HG03175 (cell line): ENCODE results near the gene TCHP.
"Not testable (repeated sequence)": the region's sequence is repeated elsewhere in the genome, so short reads cannot be mapped to it uniquely, and the experiment has no call there.

Experiments used
- ATAC-seq: cut with Tn5 transposase; IDR thresholded peaks from one replicate; pipeline ENCODE4 v1.9.1; 2021; ENCODE audit warnings: mild to moderate bottlenecking, moderate library complexity; ENCODE audit not compliant: unreplicated experiment

The TCHP gene, protein sequence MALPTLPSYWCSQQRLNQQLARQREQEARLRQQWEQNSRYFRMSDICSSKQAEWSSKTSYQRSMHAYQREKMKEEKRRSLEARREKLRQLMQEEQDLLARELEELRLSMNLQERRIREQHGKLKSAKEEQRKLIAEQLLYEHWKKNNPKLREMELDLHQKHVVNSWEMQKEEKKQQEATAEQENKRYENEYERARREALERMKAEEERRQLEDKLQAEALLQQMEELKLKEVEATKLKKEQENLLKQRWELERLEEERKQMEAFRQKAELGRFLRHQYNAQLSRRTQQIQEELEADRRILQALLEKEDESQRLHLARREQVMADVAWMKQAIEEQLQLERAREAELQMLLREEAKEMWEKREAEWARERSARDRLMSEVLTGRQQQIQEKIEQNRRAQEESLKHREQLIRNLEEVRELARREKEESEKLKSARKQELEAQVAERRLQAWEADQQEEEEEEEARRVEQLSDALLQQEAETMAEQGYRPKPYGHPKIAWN

DNA sequence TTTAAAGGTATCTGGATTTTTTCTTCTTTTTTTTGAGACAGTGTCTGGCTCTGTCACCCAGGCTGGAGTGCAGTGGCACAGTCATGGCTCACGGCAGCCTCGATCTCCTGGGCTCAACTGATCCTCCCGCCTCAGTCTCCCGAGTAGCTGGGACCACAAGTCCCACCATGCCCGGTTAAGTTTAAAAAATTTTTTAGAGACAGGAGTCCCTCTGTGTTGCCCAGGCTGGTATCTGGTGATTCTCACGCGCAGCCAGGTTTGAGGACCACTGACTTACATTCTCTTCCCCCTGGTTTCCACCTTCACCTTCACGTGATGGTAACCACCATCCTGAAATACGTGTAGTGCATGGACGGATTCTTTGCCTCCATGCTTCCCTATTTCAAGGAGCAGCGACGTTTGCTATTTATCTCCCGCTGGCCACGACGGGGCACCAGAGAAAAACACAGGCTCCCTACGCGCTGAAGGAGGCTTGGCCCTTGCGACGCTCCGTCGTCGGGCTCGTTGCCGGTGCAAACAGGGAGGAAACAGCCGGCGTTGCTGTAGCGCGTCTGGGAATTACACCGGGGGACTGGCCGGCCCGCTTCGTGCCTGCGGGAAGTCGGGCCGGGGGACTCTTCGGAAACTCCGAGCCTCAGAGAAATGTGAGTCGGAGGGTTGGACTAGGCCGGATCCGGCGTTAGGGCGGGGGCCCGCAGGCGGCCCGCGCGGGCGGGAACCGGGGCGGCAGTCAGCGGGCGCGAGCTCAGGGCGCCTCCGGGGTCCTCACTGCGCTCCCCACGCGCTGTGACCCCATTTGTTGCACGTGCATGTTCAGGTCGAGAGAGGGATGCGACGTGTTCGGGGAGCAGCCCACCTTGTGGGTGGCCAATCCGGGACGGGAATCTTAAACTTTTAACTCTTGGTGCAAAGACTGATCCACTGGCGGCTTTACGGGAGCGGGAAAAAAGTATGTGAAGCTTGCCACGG is at the start of gene TCHP:
TCHP (plus strand) TSS at position 492 of the 969 bp plus-strand sequence. CDS start 2,753 bp downstream, outside the sequence.
- peak; percentile 75 for ATAC-seq

DNA sequence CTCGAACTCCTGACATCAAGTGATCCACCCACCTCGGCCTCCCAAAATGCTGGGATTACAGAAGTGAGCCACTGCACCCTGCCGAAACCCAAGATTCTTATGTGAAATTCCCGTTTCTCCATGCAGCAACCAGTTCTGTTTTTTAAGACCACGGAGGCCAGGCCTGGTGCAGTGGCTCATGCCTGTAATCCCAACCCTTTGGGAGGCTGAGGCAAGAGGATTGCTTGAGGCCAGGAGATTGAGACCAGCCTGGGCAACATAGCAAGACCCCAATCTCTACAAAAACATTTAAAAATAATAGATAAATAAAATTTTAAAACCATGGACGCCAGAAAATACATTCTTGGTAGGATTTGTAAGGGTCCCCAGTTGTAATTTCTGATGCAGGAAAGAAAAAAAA is 49.6 kb upstream of the TCHP start:
- not testable (repeated sequence) for ATAC-seq

DNA sequence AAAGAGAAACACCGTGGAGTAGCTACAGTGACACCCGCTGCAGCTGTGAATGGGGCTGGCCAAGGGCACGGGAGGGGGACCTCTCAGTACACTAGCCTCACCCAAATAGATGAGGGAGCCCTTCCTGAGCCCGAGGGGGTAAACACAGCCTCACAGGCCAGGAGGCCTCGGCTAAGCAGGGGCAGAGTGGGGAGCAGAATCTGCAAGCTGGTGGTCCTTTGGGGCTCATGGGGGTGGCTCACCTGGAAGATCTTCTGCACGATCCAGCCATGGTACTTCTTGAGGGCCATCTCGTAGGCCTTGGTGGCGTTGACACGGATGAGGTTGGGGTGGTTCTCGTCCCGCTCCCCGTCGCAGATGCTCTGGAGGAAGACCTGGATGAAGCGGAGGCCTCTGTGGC is 44.7 kb upstream of the TCHP start:
- no peak for ATAC-seq

DNA sequence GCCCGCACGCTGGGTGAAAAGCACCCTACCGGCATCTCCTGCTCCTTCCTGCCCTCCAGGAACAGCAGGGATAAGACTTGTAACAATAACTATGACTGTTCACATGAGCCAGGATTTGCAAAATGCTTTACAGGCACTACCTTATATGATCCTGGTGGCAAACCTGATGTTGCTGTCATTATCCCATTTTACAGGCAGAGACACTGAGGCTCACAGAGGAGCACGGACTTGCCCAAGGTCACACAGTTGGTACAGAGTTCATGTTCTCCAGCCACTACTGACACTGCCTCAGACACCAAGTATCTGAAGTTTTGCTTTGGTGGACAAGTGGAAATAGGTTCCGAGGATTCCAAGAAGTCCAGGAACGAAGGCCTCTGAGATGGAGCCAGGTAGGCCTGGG is 42.4 kb upstream of the TCHP start:
- ATAC-seq: no peak

DNA sequence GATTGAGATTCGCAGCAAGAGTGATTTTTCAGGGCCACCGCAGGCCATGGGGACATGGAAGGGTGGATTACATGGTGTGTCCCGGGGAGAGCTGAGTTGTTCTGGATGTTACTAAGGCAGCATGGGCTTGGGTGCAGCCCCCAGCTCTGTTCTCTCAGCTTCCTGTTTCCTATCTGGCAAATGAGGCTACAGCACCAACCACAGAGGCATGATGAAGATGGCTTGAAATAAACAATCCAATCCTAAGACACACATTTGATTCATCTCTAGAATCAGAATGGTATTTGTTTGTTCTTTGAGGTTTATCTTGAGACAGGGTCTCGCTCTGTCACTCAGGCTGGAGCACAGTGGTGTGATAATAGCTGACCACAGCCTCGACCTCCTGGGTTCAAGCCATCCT is 41.3 kb upstream of the TCHP start:
- no peak for ATAC-seq

DNA sequence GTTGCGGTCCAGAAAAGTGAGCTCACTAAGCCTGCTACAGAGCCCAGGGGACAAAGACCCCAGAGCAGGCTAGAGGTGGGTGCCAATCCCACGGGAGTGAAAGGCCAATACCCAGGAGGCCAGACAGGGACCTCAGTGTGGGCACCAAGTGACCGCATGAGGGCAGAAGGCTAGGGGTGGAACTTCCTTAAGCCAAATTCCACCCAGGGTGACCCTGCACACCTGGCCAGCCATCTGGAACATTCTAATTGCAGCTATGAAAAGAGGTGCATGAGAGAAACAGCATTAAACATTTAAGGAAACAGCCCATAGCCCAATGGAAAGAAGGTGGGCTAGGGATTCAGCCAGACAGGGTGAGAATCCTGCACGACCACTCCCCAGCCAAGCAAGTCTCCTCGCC is 39.1 kb upstream of the TCHP start:
- no peak for ATAC-seq

DNA sequence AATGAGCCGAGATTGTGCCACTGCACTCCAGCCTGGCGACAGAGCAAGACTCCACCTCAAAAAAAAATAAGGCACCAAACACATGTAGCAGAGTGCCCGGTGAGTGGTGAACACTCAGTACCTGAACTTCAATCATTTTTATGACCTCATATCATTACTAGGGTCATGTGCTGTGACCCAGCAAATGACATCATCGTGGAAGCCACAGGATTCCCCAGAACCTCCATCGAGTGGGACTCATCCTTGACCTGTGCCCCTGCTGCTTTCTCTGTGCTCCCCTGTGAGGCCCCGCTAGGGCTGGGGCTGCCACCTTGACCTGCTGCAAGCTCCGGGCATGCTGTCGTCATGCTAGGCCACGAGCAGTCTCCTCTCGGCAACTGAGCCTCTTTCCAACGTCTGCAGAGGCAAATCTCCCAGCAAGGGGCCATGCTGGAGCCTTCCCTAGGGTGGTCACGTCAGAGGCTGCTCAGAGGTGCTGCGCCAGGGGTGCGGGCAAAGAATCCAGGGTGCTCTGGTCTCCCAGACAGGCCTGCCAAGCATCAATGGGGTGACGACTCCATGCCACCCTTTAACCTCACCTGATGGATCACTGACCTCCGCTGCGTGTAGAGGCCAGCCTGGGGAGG is 38.3 kb upstream of the TCHP start:
- ATAC-seq: no peak

DNA sequence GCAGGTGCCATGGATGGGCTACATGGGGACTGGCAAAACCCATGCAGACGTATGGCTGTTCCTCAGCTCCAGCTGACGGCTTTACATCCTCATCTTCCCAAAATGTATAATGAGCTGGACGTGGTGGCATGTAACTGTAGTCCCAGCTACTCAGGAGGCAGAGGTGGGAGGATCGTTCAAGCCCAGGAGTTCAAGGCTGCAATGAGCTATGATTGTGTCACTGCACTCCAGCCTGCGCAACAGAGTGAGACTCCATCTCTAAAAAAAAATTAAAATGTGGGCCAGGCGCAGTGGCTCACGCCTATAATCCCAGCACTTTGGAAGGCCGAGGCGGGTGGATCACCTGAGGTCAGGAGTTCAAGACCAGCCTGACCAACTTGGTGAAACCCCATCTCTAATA is 37.6 kb upstream of the TCHP start:
- not testable (repeated sequence) for ATAC-seq

DNA sequence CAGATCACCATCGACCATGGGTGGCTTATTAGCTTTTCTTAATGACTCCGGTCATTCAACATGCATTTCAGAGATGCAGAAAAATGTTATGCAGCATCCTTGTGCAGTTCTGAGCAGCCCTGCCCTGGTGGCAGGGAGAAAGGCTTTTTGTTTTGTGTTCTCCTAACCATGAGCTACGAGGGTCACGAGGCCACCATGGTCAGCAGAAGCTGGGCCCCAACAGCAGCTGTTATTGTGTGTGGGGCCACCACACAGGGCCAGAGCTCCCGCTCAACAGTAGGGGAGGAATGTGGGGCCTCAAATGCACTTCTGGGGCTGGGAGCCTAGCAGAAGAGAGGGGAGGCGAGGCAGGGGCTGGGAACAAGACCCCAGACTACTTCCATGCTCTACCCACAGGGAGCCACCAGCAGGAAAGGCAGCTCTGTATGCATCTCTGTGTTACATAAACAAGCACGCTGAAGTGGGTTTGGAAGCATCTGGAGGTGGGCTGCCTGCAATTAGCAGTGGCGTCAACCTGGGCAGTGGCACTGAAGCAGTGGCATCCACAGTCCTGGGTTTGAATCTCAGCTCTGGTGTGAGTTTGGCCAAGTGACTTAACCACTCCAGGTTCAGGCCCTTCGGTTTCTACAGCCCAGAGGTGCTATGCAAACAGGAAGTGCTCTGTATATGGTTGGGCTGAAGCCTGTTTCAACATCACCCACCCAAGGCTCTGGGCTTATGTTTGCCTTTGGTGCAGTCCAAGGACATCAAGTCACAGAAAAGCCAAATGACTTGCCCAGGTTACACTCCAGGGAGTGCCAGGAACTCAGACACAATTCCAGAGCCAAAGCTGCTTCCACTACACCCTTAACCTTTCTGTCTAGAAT is 36.0 kb upstream of the TCHP start:
- no peak for ATAC-seq

DNA sequence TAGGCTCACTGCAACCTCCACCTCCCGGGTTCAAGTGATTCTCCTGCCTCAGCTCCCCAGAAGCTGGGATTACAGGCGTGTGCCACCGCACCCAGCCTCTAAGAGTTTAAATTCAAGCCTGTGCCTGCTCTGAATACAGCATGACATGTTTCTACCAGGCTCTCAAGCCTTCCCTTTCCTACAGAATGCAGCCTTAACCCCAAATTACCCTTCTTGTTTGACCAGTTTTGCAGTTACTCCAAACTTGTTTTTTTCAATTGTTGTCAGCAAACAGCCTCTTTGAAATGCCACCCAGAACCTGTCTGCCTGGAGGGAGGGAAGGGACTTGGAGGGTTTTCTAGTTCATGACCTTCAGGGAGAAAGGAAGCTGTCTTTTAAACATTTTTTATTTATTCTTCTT is 35.2 kb upstream of the TCHP start:
- ATAC-seq: no peak

DNA sequence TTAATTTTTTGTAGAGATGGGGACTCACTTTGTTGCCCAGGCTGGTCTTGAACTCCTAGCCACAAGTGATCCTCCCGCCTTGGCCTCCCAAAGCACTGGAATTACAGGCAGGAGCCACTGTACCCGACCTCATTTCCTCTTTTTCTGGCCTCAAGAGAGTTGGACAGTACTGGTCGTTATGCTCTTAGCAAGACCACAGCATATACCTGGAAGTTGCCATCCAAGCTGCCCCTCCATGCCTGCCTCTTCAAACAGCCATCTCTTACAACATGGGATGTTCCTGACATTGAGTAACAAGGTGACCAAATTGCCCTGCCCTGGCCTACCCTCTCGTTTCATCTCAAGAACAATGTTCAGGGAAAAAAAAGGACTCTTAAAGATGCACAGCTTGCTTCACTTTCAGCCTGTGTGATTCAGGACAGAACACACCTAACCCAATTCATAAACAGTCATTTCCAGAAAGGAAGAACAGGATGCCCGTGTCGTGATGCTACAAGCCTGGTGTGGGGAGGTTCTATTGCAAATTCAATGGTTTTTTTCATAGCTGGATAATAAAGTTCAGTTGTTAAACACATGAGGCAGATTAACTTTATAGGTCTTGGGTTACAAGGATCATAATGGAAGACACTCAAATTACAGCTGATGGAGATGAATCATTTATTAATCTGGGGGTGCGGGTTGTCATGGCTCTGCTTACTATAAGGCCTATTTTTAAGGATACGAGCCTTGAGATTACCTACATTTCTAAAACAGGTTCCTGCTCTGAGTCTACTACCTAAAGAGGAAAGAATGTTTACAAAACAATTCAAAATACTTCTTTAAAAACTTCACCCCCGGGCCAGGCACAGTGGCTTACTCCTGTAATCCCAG is 31.7 kb upstream of the TCHP start:
- ATAC-seq: no peak

DNA sequence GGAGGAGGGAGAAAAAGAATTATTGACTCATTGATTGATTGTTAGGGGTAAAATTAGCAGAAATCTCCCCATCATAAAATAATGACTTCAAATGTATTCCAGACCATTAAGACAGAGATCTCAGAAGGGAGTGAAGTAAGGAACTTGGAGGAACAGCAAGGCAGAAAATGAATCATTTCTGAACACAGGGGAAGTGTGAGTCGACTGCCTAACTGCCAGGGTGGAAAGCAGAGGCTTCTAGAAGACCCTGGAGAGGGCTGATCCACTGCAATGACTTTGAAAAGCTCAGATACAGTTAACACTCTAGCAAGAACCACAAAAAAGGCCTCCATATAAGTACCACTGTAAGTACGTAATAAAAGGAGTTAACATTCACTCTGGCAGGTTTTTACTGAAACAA is 29.4 kb upstream of the TCHP start:
- ATAC-seq: no peak

DNA sequence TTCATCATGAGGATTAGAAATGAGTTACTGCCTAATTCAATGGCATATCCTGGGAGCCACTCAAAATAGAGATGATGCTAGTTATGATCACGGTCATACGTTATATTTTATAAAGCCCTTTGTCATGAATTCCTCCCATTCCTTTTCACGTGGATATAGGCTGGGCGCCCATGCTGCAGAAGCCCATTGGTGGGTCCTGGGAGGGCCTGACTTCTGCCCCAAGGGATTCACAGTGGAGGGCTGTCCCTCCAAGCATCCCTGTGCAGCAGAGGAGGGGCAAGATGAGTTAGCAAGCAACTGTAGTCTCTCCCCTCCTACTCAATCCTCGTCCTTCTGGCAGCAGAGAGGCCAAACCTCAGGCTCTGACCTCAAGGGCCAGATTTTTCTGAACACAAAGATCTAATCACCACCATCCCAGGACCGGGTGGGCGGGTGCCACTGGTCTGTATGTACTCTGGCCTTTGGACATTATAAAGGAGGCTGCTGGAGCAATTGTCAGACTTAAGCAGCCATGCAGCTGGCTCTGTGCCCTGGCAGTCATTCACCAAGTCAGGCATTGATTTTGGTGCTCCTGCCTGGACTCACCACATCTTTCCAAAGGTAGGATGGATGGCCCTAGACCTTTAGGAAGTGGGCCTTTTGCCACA is 28.3 kb upstream of the TCHP start:
- ATAC-seq: no peak

DNA sequence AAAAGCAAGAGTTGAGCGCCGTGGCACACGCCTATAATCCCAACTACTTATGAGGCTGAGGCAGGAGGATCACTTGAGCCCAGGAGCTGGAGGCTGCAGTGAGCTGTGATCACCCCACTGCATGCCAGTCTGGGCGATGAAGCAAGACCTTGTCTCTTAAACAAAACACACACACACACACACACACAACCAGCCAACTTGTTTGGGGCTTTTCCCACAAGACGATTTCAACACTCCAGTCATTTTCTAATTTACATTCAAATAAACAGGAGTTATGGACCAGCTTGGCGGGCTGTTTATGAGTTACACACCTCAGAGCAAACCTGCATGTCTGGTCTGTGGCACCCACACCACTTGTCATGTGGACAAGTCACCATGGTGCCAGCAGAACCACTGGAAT is 26.4 kb upstream of the TCHP start:
- no peak for ATAC-seq

DNA sequence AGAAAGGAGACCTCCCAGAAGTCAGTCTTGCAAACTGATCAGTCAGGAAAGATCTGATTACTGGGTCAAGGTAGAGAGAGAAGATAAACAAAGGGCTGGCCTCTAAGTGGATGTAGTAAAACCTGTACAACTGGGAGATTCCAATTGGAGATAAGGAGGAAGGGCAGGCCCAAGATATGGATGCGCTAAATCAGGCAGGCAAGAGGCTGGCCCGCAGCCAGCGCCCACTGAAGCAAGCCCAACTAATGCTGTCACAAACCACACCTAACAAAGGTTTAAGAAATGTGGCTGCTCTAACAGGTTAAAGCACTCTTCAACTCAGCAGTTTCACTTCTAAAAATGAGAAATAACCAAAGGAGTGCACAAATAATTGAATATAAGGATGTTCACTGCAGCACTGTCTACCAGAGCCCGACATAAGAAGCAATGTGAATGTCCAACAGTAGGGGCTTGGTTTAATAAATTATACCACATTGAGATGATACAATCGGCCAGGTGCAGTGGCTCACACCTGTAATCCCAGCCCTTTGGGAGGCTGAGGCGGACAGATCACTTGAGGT is 24.4 kb upstream of the TCHP start:
- ATAC-seq: no peak

DNA sequence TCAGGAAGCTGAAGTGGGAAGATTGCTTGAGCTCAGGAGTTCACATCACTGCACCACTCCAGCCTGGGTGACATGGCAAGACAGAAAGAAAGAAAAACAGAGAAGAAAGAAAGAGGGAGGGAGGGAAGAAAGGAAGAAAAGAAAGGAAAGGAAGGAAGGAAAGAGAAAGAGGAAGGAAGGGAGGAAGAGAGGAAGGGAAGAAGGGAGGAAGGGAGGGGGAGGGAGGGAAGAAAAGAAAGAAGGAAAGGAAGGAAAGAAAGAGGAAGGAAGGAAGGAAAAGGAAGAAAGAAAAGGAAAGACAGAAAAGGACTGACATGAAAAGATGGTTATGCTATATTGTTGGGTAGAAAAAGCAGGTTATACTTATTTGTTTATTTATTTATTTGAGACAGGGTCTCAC is 23.7 kb upstream of the TCHP start:
- ATAC-seq: no peak

DNA sequence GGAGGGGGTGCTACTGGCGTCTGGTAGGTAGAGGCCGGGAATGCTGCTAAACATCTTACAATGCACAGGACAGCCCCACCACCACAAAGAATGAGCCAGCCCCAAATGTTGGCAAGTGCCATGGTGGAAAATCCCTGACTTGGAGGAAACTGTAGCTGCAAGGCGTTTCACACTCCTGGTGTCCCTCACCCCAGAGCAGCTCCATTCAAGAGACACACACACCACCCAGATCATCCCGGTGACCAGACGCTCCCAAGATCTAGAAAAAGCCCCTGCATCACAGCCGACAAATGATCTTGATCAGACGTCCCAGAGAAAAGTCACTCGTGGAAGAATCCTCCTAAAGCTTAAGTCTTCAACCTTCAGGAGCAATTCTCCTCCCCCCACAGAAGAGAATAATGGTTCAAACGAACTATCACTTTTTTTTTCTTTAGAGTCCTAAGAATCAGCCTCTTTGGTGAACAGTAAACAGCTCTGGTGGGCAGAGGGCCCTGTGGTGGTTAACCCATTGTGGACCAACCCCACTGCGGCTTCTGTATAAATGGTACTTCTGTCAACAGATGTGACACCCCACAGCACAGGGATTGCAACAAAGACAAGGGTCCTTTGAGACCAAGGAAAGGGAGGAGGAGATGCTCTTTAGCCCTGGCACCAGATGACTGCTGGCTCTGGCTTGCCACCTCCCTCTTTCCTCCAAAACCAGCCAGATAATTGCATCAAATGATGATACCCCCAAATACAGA is 22.4 kb upstream of the TCHP start:
- ATAC-seq: no peak

DNA sequence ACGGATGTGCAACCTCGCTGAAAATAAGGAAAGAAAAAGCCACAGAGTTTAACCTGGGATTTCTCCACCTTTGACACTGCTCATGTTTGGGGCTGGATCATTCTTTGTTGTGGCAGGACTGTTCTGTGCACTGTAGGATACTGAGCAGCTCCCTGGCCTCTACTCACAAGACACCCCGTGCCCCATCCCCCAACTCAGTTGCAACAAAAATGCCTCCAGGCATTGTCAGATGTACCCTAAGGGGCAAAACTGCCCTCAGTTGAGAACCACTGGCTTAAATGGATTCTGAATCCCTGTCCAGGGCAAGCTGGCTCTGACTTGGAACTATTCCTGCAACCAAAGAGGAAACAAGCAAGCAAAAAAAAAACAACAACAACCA is 21.8 kb upstream of the TCHP start:
- ATAC-seq: no peak
